ENCODE data around the gene F2RL1. TPM values are rescaled to one million over a fixed set of nuclear protein-coding genes. Genes with fewer than 3 reads are reported as not detected.

Gene F2RL1
- total and polyA plus RNA-seq, 2 of the 8 experiments (the other 6 are each of a cell fraction or from before 2014, with no cell fraction given): 23.2 to 26.6 TPM

GRCh38 chr5:76820526-76820890 is 1.7 kb downstream of the F2RL1 start:
- DNase-seq (ENCODE audit: low read depth in 1 of 2, low spot score in 2 of 2) (no peak), FAIRE-seq (no peak)
- Histone ChIP-seq H2BK12ac (ENCODE audit: low read depth, low read length) (no peak overlapping the region), H2BK15ac (ENCODE audit: low read length) (no peak overlapping the region), H3K23ac (ENCODE audit: insufficient read length) (no peak overlapping the region), H2BK20ac (ENCODE audit: low read length) (no peak overlapping the region), H3K27me3 (replicated peaks in 1 of 4; ENCODE audit: control insufficient read depth in 3 of 4, extremely low read depth in 1 of 4, insufficient read depth in 3 of 4, low read length in 3 of 4) (peaks cover 0 to 5% (median 4%) of the 10 kb centered on the region in 4 experiments; a peak in 2 of 7 replicates), H3K4me3 (ENCODE audit: extremely low read depth in 1 of 4, insufficient read depth in 2 of 4, low read depth in 3 of 4, low read length in 4 of 4) (peak overlapping the region; percentile 73 to 99 (median 86)), H3K27ac (ENCODE audit: low read depth, low read length) (no peak overlapping the region), H3K4me1 (replicated peaks in 1 of 4; ENCODE audit: control insufficient read depth in 3 of 4, insufficient read depth in 4 of 4, low read length in 3 of 4) (peaks cover 0 to 16% (median 8%) of the 10 kb centered on the region in 4 experiments; a peak in 5 of 7 replicates), H3K23me2 (ENCODE audit: low read depth, low read length) (peaks cover 14% of the 10 kb centered on the region), H3K4me2 (ENCODE audit: insufficient read depth in 1 of 2, low read depth in 2 of 2, low read length in 2 of 2) (peak overlapping the region; percentile 83 to 87), H2BK5ac (ENCODE audit: low read depth, low read length) (no peak overlapping the region), H3K4ac (replicated peaks; ENCODE audit: insufficient read length, low read depth, low read length) (no peak overlapping the region), H3K36me3 (ENCODE audit: control insufficient read depth in 2 of 4, insufficient read depth in 4 of 4, low read length in 3 of 4) (no peaks in the 10 kb centered on the region), H4K8ac (ENCODE audit: extremely low read depth, insufficient read depth, low read length) (no peak overlapping the region), H3K9me3 (ENCODE audit: insufficient read depth in 2 of 2, low read depth in 1 of 2, low read length in 1 of 2) (no peaks in the 10 kb centered on the region), H3K14ac (ENCODE audit: insufficient read length) (no peak overlapping the region), H4K5ac (ENCODE audit: insufficient read length, low read depth, low read length) (no peak overlapping the region), H2BK120ac (replicated peaks; ENCODE audit: low read depth, low read length) (no peak overlapping the region), H2AFZ (ENCODE audit: low read length) (no peak overlapping the region), H3K18ac (ENCODE audit: extremely low read depth, low read length) (no peak overlapping the region), H2AK5ac (ENCODE audit: low read depth, low read length) (no peak overlapping the region), H3K79me1 (ENCODE audit: low read depth, low read length) (no peaks in the 10 kb centered on the region), H4K20me1 (replicated peaks in 1 of 2; ENCODE audit: control insufficient read depth in 1 of 2, insufficient read depth in 2 of 2, low read length in 2 of 2) (peaks cover 0 to 1% of the 10 kb centered on the region in 2 experiments), H3K79me2 (ENCODE audit: control insufficient read depth in 1 of 2, insufficient read depth in 2 of 2, low read length in 2 of 2) (peaks cover 0 to 50% of the 10 kb centered on the region in 2 experiments; a peak in 3 of 4 replicates), H3K56ac (replicated peaks; ENCODE audit: insufficient read length, low read depth, low read length) (no peak overlapping the region), H3K9ac (replicated peaks in 1 of 4; ENCODE audit: extremely low read depth in 1 of 4, low read depth in 3 of 4, low read length in 3 of 4) (no peak overlapping the region), H4K91ac (replicated peaks; ENCODE audit: insufficient read length, low read length) (no peak overlapping the region)
- CTCF ChIA-PET (ENCODE audit: partially characterized antibody): interaction anchor here (0.6 to 4.6 kb wide), 7 partner anchors 8 to 130 kb away, joined by 3 to 28 read pairs (median 3); no protein-coding TSS in a partner anchor
- 51% methylated on average over 2 of the region's 2 CpGs; no CpG with 5 or more reads in 1 of the 2 experiments for WGBS, 2 experiments (ENCODE audit: extremely low coverage in 1 of 2, insufficient coverage in 1 of 2, insufficient read length in 1 of 2, insufficient replicate concordance in 2 of 2, low coverage in 1 of 2, low lambda C conversion rate in 2 of 2, missing lambda C conversion rate in 1 of 2)
- POLR2A ChIA-PET (ENCODE audit: partially characterized antibody): interaction anchor here (0.6 to 6.9 kb wide), 5 partner anchors 13 to 266 kb away, joined by 3 to 131 read pairs (median 4); partner anchors contain the start of gene ZBED3
- TF ChIP-seq POU5F1 (IDR thresholded peaks at IDR 0.05; ENCODE audit: low read depth, low read length): no peak
- no peak for TF ChIP-seq YY1 (IDR thresholded peaks at IDR 0.05; ENCODE audit: low read depth, low read length)
- no peak for TF ChIP-seq JUND (IDR thresholded peaks at IDR 0.05; ENCODE audit: low read length)
- TF ChIP-seq, protein P1, sequence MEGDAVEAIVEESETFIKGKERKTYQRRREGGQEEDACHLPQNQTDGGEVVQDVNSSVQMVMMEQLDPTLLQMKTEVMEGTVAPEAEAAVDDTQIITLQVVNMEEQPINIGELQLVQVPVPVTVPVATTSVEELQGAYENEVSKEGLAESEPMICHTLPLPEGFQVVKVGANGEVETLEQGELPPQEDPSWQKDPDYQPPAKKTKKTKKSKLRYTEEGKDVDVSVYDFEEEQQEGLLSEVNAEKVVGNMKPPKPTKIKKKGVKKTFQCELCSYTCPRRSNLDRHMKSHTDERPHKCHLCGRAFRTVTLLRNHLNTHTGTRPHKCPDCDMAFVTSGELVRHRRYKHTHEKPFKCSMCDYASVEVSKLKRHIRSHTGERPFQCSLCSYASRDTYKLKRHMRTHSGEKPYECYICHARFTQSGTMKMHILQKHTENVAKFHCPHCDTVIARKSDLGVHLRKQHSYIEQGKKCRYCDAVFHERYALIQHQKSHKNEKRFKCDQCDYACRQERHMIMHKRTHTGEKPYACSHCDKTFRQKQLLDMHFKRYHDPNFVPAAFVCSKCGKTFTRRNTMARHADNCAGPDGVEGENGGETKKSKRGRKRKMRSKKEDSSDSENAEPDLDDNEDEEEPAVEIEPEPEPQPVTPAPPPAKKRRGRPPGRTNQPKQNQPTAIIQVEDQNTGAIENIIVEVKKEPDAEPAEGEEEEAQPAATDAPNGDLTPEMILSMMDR (IDR thresholded peaks at IDR 0.05; ENCODE audit: control extremely low read depth in 1 of 3, insufficient read depth in 1 of 3, low read depth in 1 of 3, low read length in 3 of 3): no peak
- TF ChIP-seq FOSL1 (IDR thresholded peaks at IDR 0.05; ENCODE audit: insufficient read depth, low read depth, low read length): no peak
- no peak for TF ChIP-seq SIX5 (IDR thresholded peaks at IDR 0.05; ENCODE audit: low read depth, low read length)
- no peak for TF ChIP-seq POLR2A (IDR thresholded peaks at IDR 0.05; ENCODE audit: control extremely low read depth in 1 of 2, low read depth in 2 of 2, low read length in 2 of 2)
- TF ChIP-seq SRF (IDR thresholded peaks at IDR 0.05; ENCODE audit: low read depth, low read length): no peak
- TF ChIP-seq CREB1 (IDR thresholded peaks at IDR 0.05): no peak
- no peak for TF ChIP-seq NANOG (IDR thresholded peaks at IDR 0.05; ENCODE audit: insufficient read depth, low read depth, low read length, poor library complexity, severe bottlenecking)
- no peak for TF ChIP-seq CHD2 (IDR thresholded peaks at IDR 0.05; ENCODE audit: low read length)
- TF ChIP-seq GABPA (IDR thresholded peaks at IDR 0.05; ENCODE audit: borderline replicate concordance, insufficient read depth, low read length): no peak
